ENCODE data around the gene KIAA1549. TPM values are rescaled to one million over a fixed set of nuclear protein-coding genes. Genes with fewer than 3 reads are reported as not detected.

Gene KIAA1549
- total and polyA plus RNA-seq, 2 of the 8 experiments (the other 6 are each of a cell fraction or from before 2014, with no cell fraction given): 6.5 to 17.3 TPM

DNA sequence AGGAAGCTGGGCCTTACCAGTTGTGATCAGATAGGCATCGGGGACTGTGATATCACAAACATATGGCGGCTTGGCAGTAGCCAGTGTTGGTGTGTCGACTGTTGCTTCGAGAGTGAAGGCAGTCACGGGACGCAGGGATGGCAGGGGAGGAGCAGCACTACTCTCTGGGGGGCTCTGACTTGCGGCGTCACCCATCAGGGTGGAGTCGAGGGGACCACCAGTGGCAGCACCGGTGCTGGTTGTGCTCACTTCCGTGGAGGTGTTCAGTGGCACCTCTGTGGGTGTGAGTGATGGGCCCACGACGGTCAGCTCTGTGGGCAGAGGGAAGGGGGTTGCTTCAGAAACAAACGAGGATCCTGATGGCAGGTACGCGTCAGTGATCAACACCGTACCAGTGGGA is 64.5 kb downstream of the KIAA1549 start (continued):
- TF ChIP-seq, protein P1, sequence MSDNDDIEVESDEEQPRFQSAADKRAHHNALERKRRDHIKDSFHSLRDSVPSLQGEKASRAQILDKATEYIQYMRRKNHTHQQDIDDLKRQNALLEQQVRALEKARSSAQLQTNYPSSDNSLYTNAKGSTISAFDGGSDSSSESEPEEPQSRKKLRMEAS (IDR thresholded peaks at IDR 0.05): no peak
- TF ChIP-seq SIX5 (IDR thresholded peaks at IDR 0.05; ENCODE audit: low read depth, low read length): no peak
- TF ChIP-seq HDAC2 (IDR thresholded peaks at IDR 0.05; ENCODE audit: borderline replicate concordance in 1 of 2, low read depth in 2 of 2, low read length in 2 of 2): no peak

All from H1 (cell line).